Parathyroid adenoma (tissue), 2 donors: ENCODE data around the gene UNC13A.

Experiments
- H2AFZ ChIP-seq: fragments of 300-600 bp; sonication (generic); one replicate; pipeline ENCODE4 v1.7.0; 2017; ENCODE audit warnings: antibody characterized with exemption, mild to moderate bottlenecking
- H3K27ac ChIP-seq: fragments of 300-600 bp; sonication (generic); one replicate; pipeline ENCODE4 v1.7.0; 2017
- H3K27me3 ChIP-seq: fragments of 300-600 bp; sonication (generic); one replicate; pipeline ENCODE4 v1.7.0; 2017; ENCODE audit warnings: low read length; ENCODE audit not compliant: control insufficient read depth, insufficient read depth
- H3K36me3 ChIP-seq: fragments of 300-600 bp; sonication (generic); one replicate; pipeline ENCODE4 v1.7.0; 2017; ENCODE audit warnings: low read length; ENCODE audit not compliant: control insufficient read depth, insufficient read depth
- H3K4me1 ChIP-seq: fragments of 300-600 bp; sonication (generic); one replicate; pipeline ENCODE4 v1.7.0; 2017; ENCODE audit warnings: control low read depth
- H3K4me2 ChIP-seq: fragments of 300-600 bp; sonication (generic); one replicate; pipeline ENCODE4 v1.7.0; 2017; ENCODE audit warnings: low read length
- H3K4me3 ChIP-seq: fragments of 300-600 bp; sonication (generic); one replicate; pipeline ENCODE4 v1.7.0; 2017; ENCODE audit warnings: low read depth, low read length
- H3K79me2 ChIP-seq: fragments of 300-600 bp; sonication (generic); one replicate; pipeline ENCODE4 v1.7.0; 2017; ENCODE audit warnings: control low read depth
- H3K9ac ChIP-seq: fragments of 300-600 bp; sonication (generic); one replicate; pipeline ENCODE4 v1.7.0; 2017; ENCODE audit warnings: mild to moderate bottlenecking
- H3K9me3 ChIP-seq: fragments of 300-600 bp; sonication (generic); one replicate; pipeline ENCODE4 v1.7.0; 2017; ENCODE audit warnings: low read length; ENCODE audit not compliant: control insufficient read depth
- TF ChIP-seq, protein P1 (sequence below): fragments of 300-600 bp; sonication (generic); IDR thresholded peaks from one replicate; pipeline ENCODE4 v1.7.0; 2017; ENCODE audit warnings: antibody characterized with exemption, mild to moderate bottlenecking
- donor health status: primary hyperparathyroidism.

The UNC13A gene

GRCh38 chr19:17733127-17733526 lies 45.0 kb upstream of the UNC13A start:
- Histone ChIP-seq H3K36me3 (no peaks in the 10 kb centered on the region), H2AFZ (no peak overlapping the region), H3K9ac (no peak overlapping the region), H3K4me3 (no peak overlapping the region), H3K27ac (no peak overlapping the region), H3K79me2 (peaks cover 2% of the 10 kb centered on the region), H3K9me3 (no peaks in the 10 kb centered on the region), H3K4me1 (no peaks in the 10 kb centered on the region), H3K27me3 (no peaks in the 10 kb centered on the region), H3K4me2 (no peak overlapping the region)
- TF ChIP-seq, protein P1, sequence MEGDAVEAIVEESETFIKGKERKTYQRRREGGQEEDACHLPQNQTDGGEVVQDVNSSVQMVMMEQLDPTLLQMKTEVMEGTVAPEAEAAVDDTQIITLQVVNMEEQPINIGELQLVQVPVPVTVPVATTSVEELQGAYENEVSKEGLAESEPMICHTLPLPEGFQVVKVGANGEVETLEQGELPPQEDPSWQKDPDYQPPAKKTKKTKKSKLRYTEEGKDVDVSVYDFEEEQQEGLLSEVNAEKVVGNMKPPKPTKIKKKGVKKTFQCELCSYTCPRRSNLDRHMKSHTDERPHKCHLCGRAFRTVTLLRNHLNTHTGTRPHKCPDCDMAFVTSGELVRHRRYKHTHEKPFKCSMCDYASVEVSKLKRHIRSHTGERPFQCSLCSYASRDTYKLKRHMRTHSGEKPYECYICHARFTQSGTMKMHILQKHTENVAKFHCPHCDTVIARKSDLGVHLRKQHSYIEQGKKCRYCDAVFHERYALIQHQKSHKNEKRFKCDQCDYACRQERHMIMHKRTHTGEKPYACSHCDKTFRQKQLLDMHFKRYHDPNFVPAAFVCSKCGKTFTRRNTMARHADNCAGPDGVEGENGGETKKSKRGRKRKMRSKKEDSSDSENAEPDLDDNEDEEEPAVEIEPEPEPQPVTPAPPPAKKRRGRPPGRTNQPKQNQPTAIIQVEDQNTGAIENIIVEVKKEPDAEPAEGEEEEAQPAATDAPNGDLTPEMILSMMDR: no peak

DNA sequence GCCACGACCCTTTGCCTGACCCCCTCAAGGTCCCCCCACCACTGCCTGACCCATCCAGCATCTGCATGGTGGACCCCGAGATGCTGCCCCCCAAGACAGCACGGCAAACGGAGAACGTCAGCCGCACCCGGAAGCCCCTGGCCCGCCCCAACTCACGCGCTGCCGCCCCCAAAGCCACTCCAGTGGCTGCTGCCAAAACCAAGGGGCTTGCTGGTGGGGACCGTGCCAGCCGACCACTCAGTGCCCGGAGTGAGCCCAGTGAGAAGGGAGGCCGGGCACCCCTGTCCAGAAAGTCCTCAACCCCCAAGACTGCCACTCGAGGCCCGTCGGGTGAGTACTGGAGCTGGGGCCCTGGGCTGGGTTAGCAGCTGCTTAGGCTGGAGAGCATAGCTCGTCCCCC lies 39.7 kb upstream of the UNC13A start:
- H3K4me2 ChIP-seq: no peak overlapping the region

DNA sequence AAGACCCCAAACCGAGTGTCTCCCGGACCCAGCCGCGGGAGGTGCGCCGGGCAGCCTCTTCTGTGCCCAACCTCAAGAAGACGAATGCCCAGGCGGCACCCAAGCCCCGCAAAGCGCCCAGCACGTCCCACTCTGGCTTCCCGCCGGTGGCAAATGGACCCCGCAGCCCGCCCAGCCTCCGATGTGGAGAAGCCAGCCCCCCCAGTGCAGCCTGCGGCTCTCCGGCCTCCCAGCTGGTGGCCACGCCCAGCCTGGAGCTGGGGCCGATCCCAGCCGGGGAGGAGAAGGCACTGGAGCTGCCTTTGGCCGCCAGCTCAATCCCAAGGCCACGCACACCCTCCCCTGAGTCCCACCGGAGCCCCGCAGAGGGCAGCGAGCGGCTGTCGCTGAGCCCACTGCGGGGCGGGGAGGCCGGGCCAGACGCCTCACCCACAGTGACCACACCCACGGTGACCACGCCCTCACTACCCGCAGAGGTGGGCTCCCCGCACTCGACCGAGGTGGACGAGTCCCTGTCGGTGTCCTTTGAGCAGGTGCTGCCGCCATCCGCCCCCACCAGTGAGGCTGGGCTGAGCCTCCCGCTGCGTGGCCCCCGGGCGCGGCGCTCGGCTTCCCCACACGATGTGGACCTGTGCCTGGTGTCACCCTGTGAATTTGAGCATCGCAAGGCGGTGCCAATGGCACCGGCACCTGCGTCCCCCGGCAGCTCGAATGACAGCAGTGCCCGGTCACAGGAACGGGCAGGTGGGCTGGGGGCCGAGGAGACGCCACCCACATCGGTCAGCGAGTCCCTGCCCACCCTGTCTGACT lies 39.0 kb upstream of the UNC13A start:
- Histone ChIP-seq H3K4me3 (no peak overlapping the region), H2AFZ (no peak overlapping the region), H3K9ac (no peak overlapping the region), H3K4me2 (no peak overlapping the region), H3K27ac (no peak overlapping the region), H3K9me3 (no peaks in the 10 kb centered on the region), H3K4me1 (no peaks in the 10 kb centered on the region), H3K79me2 (peaks cover 5% of the 10 kb centered on the region), H3K36me3 (no peaks in the 10 kb centered on the region), H3K27me3 (no peaks in the 10 kb centered on the region)
- TF ChIP-seq, protein P1: no peak

More for the DNA sequence above, 39.7 kb upstream of the UNC13A start:
- Histone ChIP-seq H3K4me3 (no peak overlapping the region), H3K27ac (no peak overlapping the region), H3K9me3 (no peaks in the 10 kb centered on the region), H3K9ac (no peak overlapping the region), H3K79me2 (peaks cover 5% of the 10 kb centered on the region), H3K36me3 (no peaks in the 10 kb centered on the region), H3K4me1 (no peaks in the 10 kb centered on the region), H3K27me3 (no peaks in the 10 kb centered on the region), H2AFZ (no peak overlapping the region)
- TF ChIP-seq, protein P1: no peak

DNA sequence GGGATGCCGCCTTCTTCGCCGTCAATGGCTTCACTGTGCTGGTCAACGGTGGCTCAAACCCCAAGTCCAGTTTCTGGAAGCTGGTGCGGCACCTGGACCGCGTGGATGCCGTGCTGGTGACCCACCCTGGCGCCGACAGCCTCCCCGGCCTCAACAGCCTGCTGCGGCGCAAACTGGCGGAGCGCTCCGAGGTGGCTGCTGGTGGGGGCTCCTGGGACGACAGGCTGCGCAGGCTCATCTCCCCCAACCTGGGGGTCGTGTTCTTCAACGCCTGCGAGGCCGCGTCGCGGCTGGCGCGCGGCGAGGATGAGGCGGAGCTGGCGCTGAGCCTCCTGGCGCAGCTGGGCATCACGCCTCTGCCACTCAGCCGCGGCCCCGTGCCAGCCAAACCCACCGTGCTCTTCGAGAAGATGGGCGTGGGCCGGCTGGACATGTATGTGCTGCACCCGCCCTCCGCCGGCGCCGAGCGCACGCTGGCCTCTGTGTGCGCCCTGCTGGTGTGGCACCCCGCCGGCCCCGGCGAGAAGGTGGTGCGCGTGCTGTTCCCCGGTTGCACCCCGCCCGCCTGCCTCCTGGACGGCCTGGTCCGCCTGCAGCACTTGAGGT lies 38.1 kb upstream of the UNC13A start:
- no peak overlapping the region for H3K4me3 ChIP-seq

More for the DNA sequence above, 38.1 kb upstream of the UNC13A start:
- Histone ChIP-seq H3K9ac (no peak overlapping the region), H3K36me3 (no peaks in the 10 kb centered on the region), H3K79me2 (peaks cover 3% of the 10 kb centered on the region), H3K4me2 (no peak overlapping the region), H3K27ac (no peak overlapping the region), H3K9me3 (no peaks in the 10 kb centered on the region), H3K27me3 (no peaks in the 10 kb centered on the region), H3K4me1 (no peaks in the 10 kb centered on the region), H2AFZ (no peak overlapping the region)
- TF ChIP-seq, protein P1: no peak
